Right ventricle myocardium inferior (tissue), 1 donor: ENCODE data around the gene WNT1. TPM values are rescaled to one million over a fixed set of nuclear protein-coding genes. Genes with fewer than 3 reads are reported as not detected.

Source experiments
- ATAC-seq: fragments of 200-7000 bp; cut with Tn5 transposase; one replicate; pipeline ENCODE4 v1.9.1; 2020; ENCODE audit warnings: mild to moderate bottlenecking, moderate library complexity
- DNase-seq: peaks from one replicate; pipeline ENCODE4 v3.0.0; 2021; ENCODE audit errors: missing footprints
- intact Hi-C: fragments of 100-400 bp; cut with DNase I; formaldehyde crosslinking; loops from one replicate; pipeline ENCODE4 v1.11.0; 2022
- total RNA-seq: library from RNA; stranded (reverse); fragmentation: NEBNext Ultra II Directional; extraction: Animal tissue kit (Norgen Biotek cat#: 25700); gene quantifications from one replicate; pipeline ENCODE4 v1.2.1, GENCODE V29; 2021
- donor health status: DM: no; HTN: yes; CAD: no; lungs with severe emphysema.

The WNT1 gene
- total RNA-seq, 1 donor from 2014 or later: not detected

- DNase-seq (peak; percentile 97), ATAC-seq (peak; percentile 96)
- intact Hi-C loops: no loop called here
Measured at GRCh38 chr12:48957141-48958048, 20.7 kb upstream of the WNT1 start, which contains the start of gene ARF3. TSS of gene ARF3 (minus strand) at chr12:48957487. CDS start at chr12:48941095, 16,392 bp downstream.

- no peak for DNase-seq
- intact Hi-C loops: no loop called here
- ATAC-seq: no peak
Measured at GRCh38 chr12:48958049-48958388, 20.1 kb upstream of the WNT1 start.

DNA sequence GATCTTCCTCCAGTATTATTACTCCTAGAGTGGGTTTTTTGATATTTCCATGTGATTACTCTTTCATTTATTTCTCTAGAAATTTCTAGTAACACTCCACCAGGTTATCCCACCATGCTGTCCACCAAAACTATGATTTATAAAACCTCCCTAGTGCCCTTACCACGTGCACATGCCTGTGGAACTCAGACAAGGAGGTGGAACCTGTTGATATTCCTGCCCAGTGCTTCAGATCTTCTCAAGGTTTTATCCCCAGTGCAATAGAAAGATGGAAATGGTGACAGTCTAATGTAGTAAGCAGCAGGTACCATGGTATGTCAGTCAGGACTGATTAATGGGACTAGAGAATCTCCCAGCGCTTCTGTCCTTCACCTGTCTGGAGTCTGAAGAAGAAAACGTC lies 17.3 kb upstream of the WNT1 start:
- DNase-seq: no peak
- intact Hi-C loops: no loop called here
- no peak for ATAC-seq

DNA sequence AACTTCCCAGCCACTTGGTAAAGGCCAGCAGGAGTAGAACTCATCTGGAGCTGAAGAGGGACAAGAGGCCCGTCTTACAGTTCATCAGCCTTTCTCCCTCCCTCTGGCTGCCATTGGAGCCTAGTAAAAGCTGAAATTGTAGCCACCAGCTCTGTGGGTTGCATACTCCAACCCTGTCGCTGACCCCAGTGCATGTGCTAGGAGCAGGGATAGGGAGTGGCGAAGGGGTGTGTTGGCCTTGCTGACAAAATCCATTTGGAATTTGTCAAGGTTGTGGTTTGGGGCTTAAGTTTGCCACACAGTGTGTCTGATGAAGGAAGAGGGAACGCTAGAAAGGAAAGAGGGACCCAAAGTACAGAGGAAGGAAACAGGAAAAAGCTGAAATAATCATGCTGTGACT lies 16.8 kb upstream of the WNT1 start:
- intact Hi-C loops: no loop called here
- DNase-seq (no peak), ATAC-seq (no peak)

GRCh38 chr12:48961801-48962200 lies 16.3 kb upstream of the WNT1 start:
- DNase-seq (no peak), ATAC-seq (no peak)
- intact Hi-C loops: no loop called here

- intact Hi-C loops: no loop called here
- ATAC-seq: no peak
Measured at GRCh38 chr12:48965298-48965838, 12.8 kb upstream of the WNT1 start.

DNA sequence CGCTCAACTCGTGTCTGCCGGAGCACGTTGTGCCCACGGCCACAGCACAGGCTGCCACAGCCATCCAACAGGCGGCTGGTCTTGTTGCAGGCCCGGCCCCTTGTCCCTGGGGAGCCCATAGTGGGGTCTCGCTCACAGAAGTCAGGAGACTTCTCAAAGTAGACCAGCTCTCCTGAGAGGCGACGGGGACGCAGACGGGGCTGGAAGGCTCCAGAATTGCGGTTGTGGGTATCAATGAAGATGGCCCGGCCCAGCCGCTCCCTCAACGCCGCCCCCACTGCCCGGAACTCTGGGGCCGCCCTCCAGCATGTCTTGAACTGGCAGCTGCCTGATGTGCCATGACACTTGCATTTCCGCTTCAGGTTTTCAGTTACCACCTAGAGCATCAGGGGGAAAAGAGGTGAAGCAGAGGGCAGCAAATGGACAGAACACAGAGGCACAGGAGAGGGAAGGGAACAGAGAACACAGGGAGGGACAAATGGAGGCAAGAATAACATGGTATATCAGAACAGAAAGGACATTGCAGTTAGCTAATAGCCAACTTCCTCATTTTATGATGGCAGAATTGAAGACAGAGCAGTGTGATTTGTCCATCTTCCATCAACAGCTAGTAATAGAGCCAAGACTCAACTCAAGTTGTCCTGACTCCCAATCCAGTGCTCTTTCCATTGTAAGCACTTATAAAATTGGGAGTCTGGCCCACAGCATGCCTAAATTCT lies 11.8 kb upstream of the WNT1 start:
- intact Hi-C loops: no loop called here
- ATAC-seq: no peak
- DNase-seq: no peak

More at GRCh38 chr12:48965298-48965838, 12.8 kb upstream of the WNT1 start:
- DNase-seq: no peak

DNA sequence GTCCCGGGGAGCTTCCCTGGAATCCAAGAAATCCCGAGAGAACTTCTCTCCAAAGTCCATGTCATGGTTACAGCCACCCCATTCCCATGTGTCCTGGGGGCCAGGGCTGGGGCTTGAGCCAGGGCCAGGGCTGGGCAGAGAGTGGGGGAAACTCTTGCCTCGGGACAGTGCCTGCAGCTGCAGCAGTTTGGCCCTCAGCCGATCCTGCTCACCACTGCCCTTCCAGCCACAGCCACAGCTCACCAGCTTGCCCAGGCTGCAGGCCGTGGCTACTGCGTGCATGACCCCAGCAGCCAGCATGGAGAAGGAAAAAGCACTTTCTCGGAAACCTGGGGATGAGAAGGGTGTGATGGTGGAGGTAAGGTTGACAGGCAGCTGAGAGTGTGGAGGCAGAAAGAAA lies 10.1 kb upstream of the WNT1 start:
- ATAC-seq (no peak), DNase-seq (no peak)
- intact Hi-C loops: no loop called here

DNA sequence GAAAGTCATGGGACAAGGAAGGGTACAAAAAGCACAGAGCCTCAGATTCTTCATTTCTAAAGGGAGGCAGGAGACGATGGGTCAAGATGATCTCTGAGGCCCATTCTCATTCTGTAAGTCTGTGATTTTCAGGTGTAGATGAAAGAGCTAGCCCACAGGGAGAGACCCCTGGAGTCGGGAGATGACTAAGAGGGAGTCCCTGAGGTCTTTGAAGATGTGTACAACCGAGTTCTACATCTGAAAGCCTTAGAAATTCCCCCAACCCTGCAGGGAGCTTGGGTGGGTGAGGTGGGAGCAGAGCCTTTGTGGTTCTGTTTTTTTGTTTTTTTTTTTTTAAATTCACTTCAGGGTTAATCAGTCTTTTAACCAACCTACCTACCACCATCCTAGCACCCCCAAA lies 9.7 kb upstream of the WNT1 start:
- no peak for ATAC-seq
- DNase-seq: no peak
- intact Hi-C loops: no loop called here

GRCh38 chr12:48969160-48969771 lies 8.9 kb upstream of the WNT1 start:
- intact Hi-C loops: no loop called here
- DNase-seq: no peak
- ATAC-seq: no peak

GRCh38 chr12:48969833-48970701 lies 8.1 kb upstream of the WNT1 start:
- ATAC-seq (no peak), DNase-seq (no peak)
- intact Hi-C loops: no loop called here

DNA sequence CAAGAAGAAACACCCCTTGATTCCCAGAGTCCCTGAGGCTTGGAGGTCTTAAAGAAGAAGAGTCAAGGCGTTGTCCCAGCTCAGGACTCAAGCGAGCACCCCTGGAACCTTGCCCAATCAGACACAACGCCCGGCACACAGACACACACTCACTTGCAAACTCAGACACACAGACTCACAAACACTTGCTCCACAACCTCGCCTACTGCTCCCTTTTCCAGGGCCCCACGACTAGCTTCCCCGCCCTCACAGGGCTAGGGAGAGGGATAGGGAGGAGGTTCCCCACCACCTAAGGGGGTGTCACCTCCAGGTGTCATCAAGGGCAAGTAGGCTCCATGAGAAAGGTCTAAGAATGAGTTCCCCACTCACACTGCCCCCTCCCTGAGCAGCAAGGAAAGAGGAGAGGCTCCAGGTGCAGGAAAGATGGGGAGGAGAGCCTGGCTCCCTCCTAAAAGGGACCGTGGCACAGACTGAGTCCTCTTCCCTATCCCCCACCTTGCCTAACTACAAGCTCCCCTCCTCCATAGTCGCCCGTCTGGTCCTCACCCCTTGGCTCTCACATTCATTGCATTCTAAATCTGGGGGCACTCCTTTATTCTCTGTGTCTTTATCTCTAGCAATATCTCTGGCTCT lies 7.3 kb upstream of the WNT1 start:
- no peak for ATAC-seq
- no peak for DNase-seq
- intact Hi-C loops: no loop called here

GRCh38 chr12:48972213-48972951 lies 5.7 kb upstream of the WNT1 start:
- intact Hi-C loops: no loop called here
- ATAC-seq (no peak), DNase-seq (no peak)

GRCh38 chr12:48972952-48973483 lies 5.1 kb upstream of the WNT1 start:
- ATAC-seq (no peak), DNase-seq (no peak)
- intact Hi-C loops: no loop called here

DNA sequence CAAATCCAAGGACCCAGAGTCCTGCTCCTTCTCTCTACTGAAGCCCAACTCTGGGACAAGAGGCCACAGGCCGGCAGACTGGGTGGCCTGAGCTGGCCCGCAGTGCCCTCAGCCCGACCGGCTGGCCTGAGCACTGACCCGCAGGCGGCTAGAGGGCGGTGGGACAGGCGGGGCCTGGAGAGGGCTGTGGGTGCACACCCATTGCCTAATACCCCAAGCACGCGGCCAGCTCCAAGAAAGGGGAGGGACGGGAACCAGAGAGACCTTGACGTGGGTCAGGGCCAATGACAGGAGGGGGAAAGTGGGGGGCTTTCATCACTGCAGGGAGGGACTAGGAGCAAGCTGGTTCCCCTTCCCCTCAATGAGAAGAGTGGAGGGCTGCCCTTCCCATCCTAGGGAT lies 4.6 kb upstream of the WNT1 start:
- DNase-seq: peak; percentile 86
- ATAC-seq: peak; percentile 82
- intact Hi-C loops: no loop called here

GRCh38 chr12:48973941-48974673 lies 4.0 kb upstream of the WNT1 start:
- ATAC-seq (peak; percentile 74), DNase-seq (no peak)
- intact Hi-C loops: no loop called here
